K562 (cell line): ENCODE measurements around the gene HOXB5. TPM values are rescaled to one million over a fixed set of nuclear protein-coding genes. Genes with fewer than 3 reads are reported as not detected.
A peak's percentile ranks its signal among the peaks of the same experiment; 100 is the strongest.

Experiments used
- CREB3L1 ChIP-seq: fragments of 450-650 bp; IDR thresholded peaks from 2 replicates; pipeline ENCODE4 v1.6.1; 2014; ENCODE audit warnings: low read depth, mild to moderate bottlenecking, moderate library complexity, borderline replicate concordance
- EP400 ChIP-seq: fragments of 450-650 bp; IDR thresholded peaks from 2 replicates; pipeline ENCODE4 v1.6.1; 2017; ENCODE audit warnings: antibody characterized with exemption, mild to moderate bottlenecking, moderate library complexity
- HINFP ChIP-seq: fragments of 450-650 bp; conservative IDR thresholded peaks from 2 replicates; pipeline ENCODE4 v1.6.1; 2016; ENCODE audit warnings: missing genetic modification characterization, low read depth, mild to moderate bottlenecking, control low read depth, missing compliant biosample characterization
- HMGN3 ChIP-seq: IDR thresholded peaks from 2 replicates; pipeline ENCODE4 v1.6.1; 2011; ENCODE audit warnings: borderline replicate concordance, low read depth, mild to moderate bottlenecking, mixed read lengths, low read length; ENCODE audit not compliant: insufficient read length; ENCODE audit errors: extremely low read depth
- NR3C1 ChIP-seq: sonication (generic); formaldehyde crosslinking; IDR thresholded peaks from 2 replicates; pipeline ENCODE4 v1.8.1; 2022; ENCODE audit warnings: missing genetic modification reagents
- POLR3G ChIP-seq: IDR thresholded peaks from 2 replicates; pipeline ENCODE4 v1.6.1; 2011; ENCODE audit not compliant: insufficient read length, insufficient replicate concordance; ENCODE audit errors: extremely low read depth
- REST ChIP-seq, 2 experiments: fragments of 450-650 bp; formaldehyde crosslinking in 1 of 2; IDR thresholded peaks; 2 replicates each; pipeline versions ENCODE4 v1.4.0 to v1.6.1; 2014 to 2020; ENCODE audit warnings: mild to moderate bottlenecking in 2 of 2, borderline replicate concordance in 1 of 2, low read depth in 1 of 2
- SMAD2 ChIP-seq: fragments of 150-350 bp; IDR thresholded peaks from 2 replicates; pipeline ENCODE4 v1.6.1; 2014; ENCODE audit warnings: low read depth, mild to moderate bottlenecking, low read length
- SRSF1 ChIP-seq: fragments of 200-400 bp; formaldehyde crosslinking; IDR thresholded peaks from 2 replicates; pipeline ENCODE4 v1.6.1; 2017; ENCODE audit warnings: mild to moderate bottlenecking, low read depth, low read length, moderate library complexity
- TARDBP ChIP-seq: fragments of 450-650 bp; IDR thresholded peaks from 2 replicates; pipeline ENCODE4 v1.6.1; 2016
- ZBTB12 ChIP-seq: fragments of 250-450 bp; sonication (Bioruptor Pico); IDR thresholded peaks from 2 replicates; pipeline ENCODE4 v1.4.0; 2020
- ZC3H4 ChIP-seq: sonication (generic); formaldehyde crosslinking; IDR thresholded peaks from 2 replicates; pipeline ENCODE4 v1.9.0; 2021; ENCODE audit warnings: missing genetic modification reagents, borderline replicate concordance
- ZNF143 ChIP-seq: sonication (generic); formaldehyde crosslinking; IDR thresholded peaks from 2 replicates; pipeline ENCODE4 v1.9.0; 2022; ENCODE audit warnings: mild to moderate bottlenecking, missing genetic modification reagents
- polyA plus RNA-seq, 8 experiments: library from polyadenylated mRNA; depleted of rRNA in 4 of 8; stranded (reverse) in 5 of 8; unstranded in 3 of 8; fragments of >200 nt; fragmentation: Nextera tagmentation in 2 of 8; fragmentation: Illumina TruSeq in 1 of 8; extraction: Ambion mirVana in 2 of 8; extraction: Trizol in 1 of 8; gene quantifications; 2 replicates each; pipeline versions ENCODE4 v1.2.1 to v1.2.3, GENCODE V29; 2011 to 2014; ENCODE audit warnings: inconsistent platforms in 1 of 8, missing spikeins in 1 of 8
- total RNA-seq, 7 experiments: library from RNA; depleted of rRNA in 6 of 7; stranded (reverse); fragments of >200 nt in 6 of 7; fragmentation: Illumina TruSeq in 2 of 7; extraction: Trizol in 2 of 7; gene quantifications; 2 replicates each; pipeline versions ENCODE4 v1.2.1 to v1.2.3, GENCODE V29; 2011 to 2021; ENCODE audit warnings: low replicate concordance in 1 of 7

The HOXB5 gene
- total and polyA plus RNA-seq, 9 of the 15 experiments (the other 6 are each of a cell fraction or from before 2014, with no cell fraction given): 0.24 to 2.7 (median 0.65) TPM

GRCh38 chr17:48625495-48626244 is 32.1 kb upstream of the HOXB5 start (continued):
- TF ChIP-seq SMAD2 (no peak), CREB3L1 (no peak), NR3C1 (CRISPR knock-in tag) (peak; percentile 67; the same call in 1 of the 2 replicates), ZNF143 (no peak), TARDBP (no peak), POLR3G (no peak), HMGN3 (no peak), ZC3H4 (CRISPR knock-in tag) (peak; percentile 92), SRSF1 (no peak), ZBTB12 (CRISPR knock-in tag) (no peak), EP400 (0 out of 2 replicates have a peak, but pooled peaks have one; percentile 49), REST (IDR thresholded peaks at IDR 0.05; ENCODE audit: borderline replicate concordance) (no peak), REST (CRISPR knock-in tag; IDR thresholded peaks at IDR 0.05; ENCODE audit: low read depth) (peak; percentile 55; the same call in 1 of the 2 replicates), HINFP (tag) (no peak)
